Smooth muscle cell (in vitro differentiated cells): Measurements from ENCODE around the gene HNRNPF. TPM values are rescaled to one million over a fixed set of nuclear protein-coding genes. Genes with fewer than 3 reads are reported as not detected.
A peak's percentile ranks its signal among the peaks of the same experiment; 100 is the strongest.

ENCODE experiments used
- DNase-seq: peaks from one replicate; lab custom pipeline; 2025; ENCODE audit not compliant: unreplicated experiment; lab: John Stamatoyannopoulos, UW
- H2AFZ ChIP-seq: fragments of 200-600 bp; sonication (generic); 2 replicates; pipeline ENCODE4 v1.6.0; 2016; ENCODE audit warnings: antibody characterized with exemption, low read depth, mild to moderate bottlenecking
- H3F3A ChIP-seq: fragments of 200-600 bp; sonication (generic); 2 replicates; pipeline ENCODE4 v1.6.0; 2017; ENCODE audit warnings: antibody characterized with exemption, low read depth
- H3K27ac ChIP-seq: fragments of 200-600 bp; sonication (generic); 2 replicates; pipeline ENCODE4 v1.5.1; 2016; ENCODE audit warnings: low read depth, mild to moderate bottlenecking
- H3K27me3 ChIP-seq: fragments of 200-600 bp; sonication (generic); 2 replicates; pipeline ENCODE4 v1.6.1; 2016; ENCODE audit warnings: low read depth, mild to moderate bottlenecking
- H3K36me3 ChIP-seq: fragments of 200-600 bp; sonication (generic); 2 replicates; pipeline ENCODE4 v1.5.1; 2016; ENCODE audit warnings: low read depth
- H3K4me1 ChIP-seq: fragments of 200-600 bp; sonication (generic); 2 replicates; pipeline ENCODE4 v1.5.1; 2016; ENCODE audit warnings: low read depth
- H3K4me2 ChIP-seq: fragments of 200-600 bp; sonication (generic); 2 replicates; pipeline ENCODE4 v1.6.0; 2016; ENCODE audit warnings: mild to moderate bottlenecking
- H3K4me3 ChIP-seq: fragments of 200-600 bp; sonication (generic); 2 replicates; pipeline ENCODE4 v1.5.1; 2016; ENCODE audit warnings: mild to moderate bottlenecking
- H3K79me2 ChIP-seq: fragments of 200-600 bp; sonication (generic); 2 replicates; pipeline ENCODE4 v1.6.0; 2016; ENCODE audit warnings: low read depth, mild to moderate bottlenecking
- H3K9ac ChIP-seq: fragments of 200-600 bp; sonication (generic); 2 replicates; pipeline ENCODE4 v1.6.0; 2016; ENCODE audit warnings: low read depth
- H3K9me3 ChIP-seq: fragments of 200-600 bp; sonication (generic); replicated peaks from 2 replicates; pipeline ENCODE4 v1.5.1; 2016; ENCODE audit warnings: low read depth
- H4K20me1 ChIP-seq: fragments of 200-600 bp; sonication (generic); 2 replicates; pipeline ENCODE4 v1.6.0; 2016; ENCODE audit warnings: low read depth
- CTCF ChIP-seq: fragments of 200-600 bp; sonication (generic); IDR thresholded peaks from 2 replicates; pipeline ENCODE4 v1.5.1; 2017; ENCODE audit warnings: borderline replicate concordance, mild to moderate bottlenecking, antibody characterized with exemption; ENCODE audit not compliant: insufficient read depth, poor library complexity, severe bottlenecking
- WGBS: methylation state at CpG from one replicate; pipeline ENCODE4 v1.1.7; 2016; ENCODE audit warnings: low lambda C conversion rate; 5-methylcytosine and 5-hydroxymethylcytosine counted together
- polyA plus RNA-seq: library from polyadenylated mRNA; unstranded; fragments of >200 nt; fragmentation: Nextera tagmentation; extraction: Ambion mirVana; gene quantifications from 2 replicates; pipeline ENCODE4 v1.2.1, GENCODE V29; 2016
- total RNA-seq: library from RNA; depleted of rRNA; stranded (reverse); fragments of >200 nt; gene quantifications from 2 replicates; pipeline ENCODE4 v1.2.3, GENCODE V29; 2014

Gene HNRNPF
- total and polyA plus RNA-seq, 2 experiments from 2014 or later = 71.9 to 112 TPM

- H3K4me1 ChIP-seq = peaks cover 7% of the 10 kb centered on the region
Observed at GRCh38 chr10:43351301-43351700, 57.7 kb downstream of the HNRNPF start.

GRCh38 chr10:43350686-43351085 lies 58.3 kb downstream of the HNRNPF start:
- Histone ChIP-seq H3K4me1 (peaks cover 7% of the 10 kb centered on the region), H3F3A (peaks cover 4% of the 10 kb centered on the region), H3K27ac (no peak overlapping the region), H3K36me3 (no peaks in the 10 kb centered on the region), H3K4me3 (no peak overlapping the region), H3K27me3 (no peaks in the 10 kb centered on the region), H4K20me1 (no peaks in the 10 kb centered on the region), H3K79me2 (no peaks in the 10 kb centered on the region), H3K9ac (no peak overlapping the region), H3K9me3 (no peaks in the 10 kb centered on the region), H3K4me2 (no peak overlapping the region), H2AFZ (no peak overlapping the region)
- TF ChIP-seq CTCF = no peak
- DNase-seq = no peak
- WGBS = 97% methylated on average over 34 of the region's 34 CpGs

More at GRCh38 chr10:43351301-43351700, 57.7 kb downstream of the HNRNPF start:
- H3K79me2 ChIP-seq = no peaks in the 10 kb centered on the region
- no peaks in the 10 kb centered on the region for H3K36me3 ChIP-seq
- 93% methylated on average over 5 of the region's 14 CpGs for WGBS
- TF ChIP-seq CTCF = no peak
- H3K27me3 ChIP-seq = no peaks in the 10 kb centered on the region
- H3K9me3 ChIP-seq = no peaks in the 10 kb centered on the region
- H3F3A ChIP-seq = peaks cover 4% of the 10 kb centered on the region
- no peak overlapping the region for H2AFZ ChIP-seq
- H3K9ac ChIP-seq = no peak overlapping the region
- H3K27ac ChIP-seq = no peak overlapping the region
- H3K4me2 ChIP-seq = no peak overlapping the region
- H3K4me3 ChIP-seq = no peak overlapping the region
- no peak for DNase-seq
- no peaks in the 10 kb centered on the region for H4K20me1 ChIP-seq

GRCh38 chr10:43350156-43350555 lies 58.8 kb downstream of the HNRNPF start:
- H3K4me2 ChIP-seq = no peak overlapping the region
- no peaks in the 10 kb centered on the region for H3K36me3 ChIP-seq
- no peak overlapping the region for H3K9ac ChIP-seq
- TF ChIP-seq CTCF = no peak
- no peaks in the 10 kb centered on the region for H3K9me3 ChIP-seq
- H2AFZ ChIP-seq = no peak overlapping the region
- 58% methylated on average over 7 of the region's 7 CpGs for WGBS
- no peaks in the 10 kb centered on the region for H3K27me3 ChIP-seq
- peaks cover 4% of the 10 kb centered on the region for H3F3A ChIP-seq
- H3K27ac ChIP-seq = no peak overlapping the region
- peaks cover 6% of the 10 kb centered on the region for H3K4me1 ChIP-seq
- H3K4me3 ChIP-seq = no peak overlapping the region
- DNase-seq = no peak
- H4K20me1 ChIP-seq = no peaks in the 10 kb centered on the region
- H3K79me2 ChIP-seq = no peaks in the 10 kb centered on the region

GRCh38 chr10:43348511-43349312 lies 60.3 kb downstream of the HNRNPF start:
- no peaks in the 10 kb centered on the region for H3K27me3 ChIP-seq
- no peak overlapping the region for H3K4me2 ChIP-seq
- H3K4me1 ChIP-seq = no peaks in the 10 kb centered on the region
- H4K20me1 ChIP-seq = no peaks in the 10 kb centered on the region
- H2AFZ ChIP-seq = peak overlapping the region; percentile 24
- 52% methylated on average over 13 of the region's 13 CpGs for WGBS
- no peaks in the 10 kb centered on the region for H3K79me2 ChIP-seq
- no peak overlapping the region for H3K9ac ChIP-seq
- no peak overlapping the region for H3K4me3 ChIP-seq
- H3F3A ChIP-seq = no peaks in the 10 kb centered on the region
- peak; percentile 88 for TF ChIP-seq CTCF
- H3K36me3 ChIP-seq = no peaks in the 10 kb centered on the region
- H3K27ac ChIP-seq = no peak overlapping the region
- H3K9me3 ChIP-seq = no peaks in the 10 kb centered on the region
- DNase-seq = peak; percentile 34
